A549 (cell line): ENCODE data around the gene MED27.

Experiments used
- CTCF ChIP-seq: fragments of >200 bp; sonication (Bioruptor Twin); formaldehyde crosslinking; IDR thresholded peaks from 3 replicates; pipeline ENCODE4 v1.5.1; 2016
- GATA3 ChIP-seq: IDR thresholded peaks from 2 replicates; pipeline ENCODE4 v1.6.1; 2012; ENCODE audit warnings: borderline replicate concordance
- HDAC2 ChIP-seq: fragments of 200-600 bp; sonication (generic); IDR thresholded peaks from 2 replicates; pipeline ENCODE4 v1.6.1; 2016
- JUN ChIP-seq, 2 experiments: fragments of >200 bp; sonication (Bioruptor Twin); formaldehyde crosslinking; IDR thresholded peaks; 2 replicates in 1 of 2; 3 replicates in 1 of 2; pipeline ENCODE4 v1.6.1; 2016 to 2017
- MAX ChIP-seq: IDR thresholded peaks from 2 replicates; pipeline ENCODE4 v1.6.1; 2012
- NFE2L2 ChIP-seq: fragments of 150-350 bp; conservative IDR thresholded peaks from 2 replicates; pipeline ENCODE4 v1.6.1; 2014; ENCODE audit warnings: low read length
- NR3C1 ChIP-seq: fragments of >200 bp; sonication (Bioruptor Twin); formaldehyde crosslinking; IDR thresholded peaks from 3 replicates; pipeline ENCODE4 v1.6.1; 2017
- PBX3 ChIP-seq: IDR thresholded peaks from 2 replicates; pipeline ENCODE4 v1.6.1; 2012
- POLR2A ChIP-seq: IDR thresholded peaks from 2 replicates; pipeline ENCODE4 v1.6.1; 2012; ENCODE audit warnings: mild to moderate bottlenecking, low read length
- POLR2AphosphoS2 ChIP-seq: conservative IDR thresholded peaks from 2 replicates; pipeline ENCODE4 v1.6.1; 2012; ENCODE audit warnings: low read length, improper control_type of control experiment, inconsistent platforms
- RAD21 ChIP-seq, 2 experiments: fragments of >200 bp in 1 of 2; sonication (Bioruptor Twin) in 1 of 2; formaldehyde crosslinking in 1 of 2; IDR thresholded peaks in 1 of 2; conservative IDR thresholded peaks in 1 of 2; 2 replicates in 1 of 2; 3 replicates in 1 of 2; pipeline ENCODE4 v1.6.1; 2012 to 2018; ENCODE audit warnings: inconsistent platforms in 1 of 2
- RFX5 ChIP-seq: fragments of 450-650 bp; IDR thresholded peaks from 2 replicates; pipeline ENCODE4 v1.7.1; 2014; ENCODE audit warnings: antibody characterized with exemption, mild to moderate bottlenecking, moderate library complexity
- SMC3 ChIP-seq: fragments of >200 bp; sonication (Bioruptor Twin); formaldehyde crosslinking; IDR thresholded peaks from 3 replicates; pipeline ENCODE4 v1.6.1; 2018; ENCODE audit warnings: inconsistent platforms
- ZNF302 ChIP-seq: fragments of 250-450 bp; sonication (Bioruptor Pico); IDR thresholded peaks from 2 replicates; pipeline ENCODE4 v1.9.0; 2021; ENCODE audit warnings: inconsistent platforms, mild to moderate bottlenecking, moderate library complexity

GRCh38 chr9:131884222-131884621, 195.4 kb downstream of the MED27 start:
- TF ChIP-seq MAX (no peak), CTCF (no peak), RFX5 (no peak), ZNF302 (no peak), GATA3 (no peak), PBX3 (no peak), POLR2A (no peak), POLR2AphosphoS2 (no peak), RAD21 (conservative IDR thresholded peaks at IDR 0.05 in 1 of 2, IDR thresholded peaks at IDR 0.05 in 1 of 2) (no peak), HDAC2 (no peak), NR3C1 (no peak), SMC3 (no peak), JUN (IDR thresholded peaks at IDR 0.05) (no peak), NFE2L2 (no peak)
